Mucosa of rectum (tissue), 2 donors: ENCODE data around the gene RDH8.

ENCODE experiments used
- H3K27ac ChIP-seq, 2 donors: one replicate each; pipeline ENCODE4 v1.7.0; 2013; ENCODE audit warnings: inconsistent platforms in 2 of 2, low read depth in 2 of 2, low read length in 2 of 2
- H3K27me3 ChIP-seq, 2 donors: one replicate each; pipeline ENCODE4 v1.7.0; 2013; ENCODE audit warnings: low read length in 2 of 2; ENCODE audit not compliant: control insufficient read depth in 2 of 2, insufficient read depth in 2 of 2
- H3K36me3 ChIP-seq, 2 donors: one replicate each; pipeline ENCODE4 v1.7.0; 2013; ENCODE audit warnings: low read length in 2 of 2; ENCODE audit not compliant: control insufficient read depth in 2 of 2, insufficient read depth in 2 of 2
- H3K4me1 ChIP-seq, 2 donors: one replicate each; pipeline ENCODE4 v1.7.0; 2013; ENCODE audit warnings: low read length in 2 of 2, mild to moderate bottlenecking in 1 of 2; ENCODE audit not compliant: control insufficient read depth in 2 of 2, insufficient read depth in 2 of 2
- H3K4me3 ChIP-seq, 2 donors: one replicate each; pipeline ENCODE4 v1.7.0; 2013; ENCODE audit warnings: low read length in 2 of 2
- H3K9ac ChIP-seq, 2 donors: one replicate each; pipeline ENCODE4 v1.7.0; 2013; ENCODE audit warnings: low read length in 2 of 2, low read depth in 1 of 2, mild to moderate bottlenecking in 1 of 2
- H3K9me3 ChIP-seq, 2 donors: one replicate each; pipeline ENCODE4 v1.7.0; 2013; ENCODE audit warnings: low read length in 2 of 2; ENCODE audit not compliant: control insufficient read depth in 2 of 2
- donor health status: healthy.
- donor health status: Normal muscosa, but diverticular disease.

The RDH8 gene

DNA sequence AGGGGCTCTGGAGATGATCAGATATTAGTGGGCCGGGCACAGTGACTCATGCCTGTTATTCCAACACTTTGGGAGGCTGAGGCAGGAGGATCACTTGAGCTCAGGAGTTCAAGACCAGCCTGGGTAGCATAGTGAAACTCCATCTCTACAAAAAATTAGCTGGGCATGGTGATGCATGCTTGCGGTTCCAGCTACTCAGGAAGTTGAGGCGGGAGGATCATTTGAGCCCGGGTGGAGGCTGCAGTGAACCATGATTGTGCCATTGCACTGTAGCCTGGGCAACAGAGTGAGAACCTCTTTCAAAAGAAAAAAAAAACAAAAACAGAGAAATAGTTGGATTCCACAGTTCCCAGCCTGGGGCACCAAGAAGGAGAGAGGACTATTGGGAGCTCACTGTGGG lies 54.9 kb downstream of the RDH8 start:
- H3K4me1 ChIP-seq, result no peaks in the 10 kb centered on the region
- H3K27ac ChIP-seq, result no peak overlapping the region
- H3K4me3 ChIP-seq, result no peak overlapping the region
- H3K36me3 ChIP-seq, result no peaks in the 10 kb centered on the region
- no peaks in the 10 kb centered on the region for H3K9me3 ChIP-seq
- H3K27me3 ChIP-seq, result peaks cover 0 to 6% of the 10 kb centered on the region in 2 donors
- no peak overlapping the region for H3K9ac ChIP-seq

DNA sequence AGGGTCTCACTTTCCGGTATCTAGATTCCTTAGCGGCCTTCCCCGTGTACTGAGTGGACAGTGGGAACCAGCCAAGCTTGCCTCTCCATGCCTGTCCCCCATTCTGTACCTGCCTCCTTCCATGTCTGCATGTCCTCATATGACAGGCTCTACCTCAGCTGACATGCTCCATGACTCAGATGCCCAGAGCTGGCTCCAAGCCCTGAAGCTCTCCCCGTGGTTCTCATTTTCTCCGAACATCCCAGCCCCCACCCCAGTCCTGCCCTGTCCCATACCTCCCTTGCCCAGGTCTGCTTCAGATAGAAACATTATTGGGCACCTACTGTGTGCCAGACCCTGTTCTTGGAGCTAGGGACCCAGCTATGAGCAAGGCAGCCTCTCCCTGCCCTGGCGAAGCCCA lies 55.8 kb downstream of the RDH8 start:
- Histone ChIP-seq H3K9ac (no peak overlapping the region), H3K9me3 (peaks cover 0 to 5% of the 10 kb centered on the region in 2 donors), H3K27me3 (peaks cover 0 to 6% of the 10 kb centered on the region in 2 donors)

DNA sequence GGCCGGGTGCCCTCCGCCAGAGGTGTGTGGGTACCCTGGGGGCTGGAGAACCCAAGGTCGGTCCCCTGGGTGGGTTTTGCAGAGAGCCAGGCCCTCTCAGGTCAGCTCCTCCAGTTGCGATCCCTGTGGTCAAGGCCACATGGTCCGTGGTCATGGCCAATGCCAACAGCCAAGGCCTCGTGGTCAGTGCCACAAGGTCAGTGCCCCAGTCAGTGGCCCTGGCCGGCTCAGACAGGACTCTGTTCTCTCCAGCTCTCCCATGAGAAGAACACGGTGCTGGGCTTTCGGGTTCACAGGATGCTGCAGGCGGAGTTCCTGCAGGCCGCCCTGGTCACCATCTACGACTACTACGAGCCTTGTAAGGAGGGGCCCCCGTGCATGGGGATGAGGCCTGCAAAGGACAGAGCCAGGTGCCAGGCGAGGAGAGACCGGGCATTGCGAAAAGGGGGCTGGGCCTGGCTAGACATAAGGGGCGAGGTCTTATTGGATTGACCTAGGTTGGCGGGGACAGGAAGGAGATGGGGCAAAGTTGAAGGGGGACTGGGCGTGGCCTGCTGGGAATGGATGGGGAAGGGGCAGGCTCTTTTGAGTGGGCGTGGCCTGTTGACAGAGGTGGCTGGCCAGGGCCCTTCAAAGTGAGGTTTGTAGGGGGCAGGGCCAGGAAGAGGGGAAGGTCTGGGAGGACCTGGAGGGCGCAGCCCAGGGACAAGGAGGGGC lies 57.6 kb downstream of the RDH8 start:
- Histone ChIP-seq H3K27ac (no peak overlapping the region), H3K27me3 (peaks cover 0 to 6% of the 10 kb centered on the region in 2 donors), H3K4me3 (no peak overlapping the region), H3K9ac (no peak overlapping the region), H3K4me1 (no peaks in the 10 kb centered on the region), H3K9me3 (peaks cover 0 to 7% of the 10 kb centered on the region in 2 donors), H3K36me3 (no peaks in the 10 kb centered on the region)

More for the DNA sequence above, 55.8 kb downstream of the RDH8 start:
- Histone ChIP-seq H3K4me3 (no peak overlapping the region), H3K27ac (no peak overlapping the region), H3K36me3 (no peaks in the 10 kb centered on the region), H3K4me1 (no peaks in the 10 kb centered on the region)
